Stimulated activated CD4-positive, alpha-beta T cell treated with anti-CD3 and anti-CD28 coated beads, Interleukin-2, amount 100 ng/mL, for 48 hours (primary cell): ENCODE data around the gene SERPINE1.
"Not testable (repeated sequence)": the region's sequence is repeated elsewhere in the genome, so short reads cannot be mapped to it uniquely, and the experiment has no call there.

ENCODE experiments used
- DNase-seq, 2 donors: peaks; one replicate each; pipeline ENCODE4 v3.0.0-alpha.2; 2020

The SERPINE1 gene

GRCh38 chr7:101125989-101126650, 784 bp upstream of the SERPINE1 start:
- DNase-seq: no peak

GRCh38 chr7:101127460-101128039, 646 bp downstream of the SERPINE1 start:
- no peak for DNase-seq

- DNase-seq: no peak
Observed at GRCh38 chr7:101128040-101128834, 1.3 kb downstream of the SERPINE1 start.

GRCh38 chr7:101129603-101130117, 2.8 kb downstream of the SERPINE1 start:
- no peak for DNase-seq

- not testable (repeated sequence) for DNase-seq
Observed at GRCh38 chr7:101132626-101133600, 6.0 kb downstream of the SERPINE1 start.

GRCh38 chr7:101133621-101134398, 6.9 kb downstream of the SERPINE1 start:
- no peak for DNase-seq

- DNase-seq: no peak
Observed at GRCh38 chr7:101134399-101134980, 7.6 kb downstream of the SERPINE1 start.

GRCh38 chr7:101137651-101138212, 10.8 kb downstream of the SERPINE1 start:
- DNase-seq: no peak

GRCh38 chr7:101138213-101138870, 11.4 kb downstream of the SERPINE1 start:
- peak; percentile 75 to 77 for DNase-seq

GRCh38 chr7:101140339-101140699, 13.4 kb downstream of the SERPINE1 start:
- no peak for DNase-seq

GRCh38 chr7:101140746-101141382, 14.0 kb downstream of the SERPINE1 start:
- no peak for DNase-seq

- DNase-seq: no peak
Observed at GRCh38 chr7:101151908-101152651, 25.2 kb downstream of the SERPINE1 start.

- DNase-seq: peak; percentile 91 to 93
Observed at GRCh38 chr7:101153969-101154692, 27.2 kb downstream of the SERPINE1 start, which contains the start of gene AP1S1. Gene AP1S1, plus strand, starts transcription at chr7:101154476. Its CDS starts 39 bp downstream, at chr7:101154515.

GRCh38 chr7:101154693-101155102, 27.8 kb downstream of the SERPINE1 start:
- DNase-seq: no peak

GRCh38 chr7:101155303-101155702, 28.4 kb downstream of the SERPINE1 start:
- no peak for DNase-seq

GRCh38 chr7:101156277-101156676, 29.4 kb downstream of the SERPINE1 start:
- no peak for DNase-seq

- no peak for DNase-seq
Observed at GRCh38 chr7:101156866-101157589, 30.1 kb downstream of the SERPINE1 start.
